ENCODE data around the gene LINGO1.

The LINGO1 gene

DNA sequence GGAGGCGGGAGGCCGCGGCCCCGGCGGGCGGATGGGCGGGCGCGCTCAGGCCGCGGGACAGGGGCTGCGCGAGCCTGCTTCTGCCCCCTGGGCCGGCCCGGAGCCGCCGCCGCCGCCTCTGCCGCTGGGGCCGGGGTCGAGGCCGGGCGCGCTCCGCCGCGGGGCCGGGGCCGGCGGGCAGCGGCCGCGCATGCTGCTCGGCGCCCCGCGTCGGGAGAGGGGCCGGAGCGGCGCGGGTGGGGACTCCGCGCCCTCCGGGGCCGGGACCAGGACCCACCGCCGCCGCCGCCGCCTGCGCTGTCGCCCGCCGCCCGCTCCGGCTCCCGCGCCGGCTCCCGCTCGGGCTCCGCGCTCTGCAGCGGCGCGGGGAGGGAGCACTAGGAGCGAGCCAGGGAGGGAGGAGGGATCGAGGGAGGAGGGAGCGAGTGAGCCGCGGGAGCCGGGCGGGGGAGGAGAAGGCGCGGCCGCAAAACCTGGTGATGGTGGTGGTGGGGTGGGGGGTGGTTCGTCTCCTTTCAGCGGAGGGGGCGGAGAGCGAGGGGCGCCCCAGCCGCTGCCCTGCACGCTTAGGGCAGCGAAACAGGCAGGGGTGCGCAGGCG is at the start of gene LINGO1:
TSS of gene LINGO1 (minus strand) at position 379 of the 600 bp plus-strand sequence. CDS start 597 bp downstream, outside the sequence.
- peak; percentile 74 for DNase-seq (ENCODE audit: low spot score)

DNA sequence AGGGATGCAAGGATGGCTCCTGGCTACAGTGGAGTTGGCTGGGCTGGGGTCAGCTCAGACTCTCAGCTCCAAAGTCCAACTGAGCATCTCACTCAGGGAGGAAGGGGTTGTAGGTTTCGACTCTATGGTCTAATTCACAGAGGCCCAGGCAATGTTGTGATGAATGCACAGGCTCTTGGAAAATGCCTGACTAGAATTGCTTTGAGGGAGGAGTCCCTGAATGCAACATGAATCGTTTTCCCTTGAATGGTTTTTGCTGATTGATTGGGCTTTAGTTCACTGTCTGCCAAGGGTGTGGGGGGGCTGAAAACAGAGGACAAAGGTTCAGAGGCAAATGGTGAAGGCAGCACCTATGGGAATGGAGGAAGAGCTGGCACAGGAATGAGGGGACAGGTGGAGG is 48.6 kb upstream of the LINGO1 start:
- DNase-seq (ENCODE audit: low spot score), result no peak

DNA sequence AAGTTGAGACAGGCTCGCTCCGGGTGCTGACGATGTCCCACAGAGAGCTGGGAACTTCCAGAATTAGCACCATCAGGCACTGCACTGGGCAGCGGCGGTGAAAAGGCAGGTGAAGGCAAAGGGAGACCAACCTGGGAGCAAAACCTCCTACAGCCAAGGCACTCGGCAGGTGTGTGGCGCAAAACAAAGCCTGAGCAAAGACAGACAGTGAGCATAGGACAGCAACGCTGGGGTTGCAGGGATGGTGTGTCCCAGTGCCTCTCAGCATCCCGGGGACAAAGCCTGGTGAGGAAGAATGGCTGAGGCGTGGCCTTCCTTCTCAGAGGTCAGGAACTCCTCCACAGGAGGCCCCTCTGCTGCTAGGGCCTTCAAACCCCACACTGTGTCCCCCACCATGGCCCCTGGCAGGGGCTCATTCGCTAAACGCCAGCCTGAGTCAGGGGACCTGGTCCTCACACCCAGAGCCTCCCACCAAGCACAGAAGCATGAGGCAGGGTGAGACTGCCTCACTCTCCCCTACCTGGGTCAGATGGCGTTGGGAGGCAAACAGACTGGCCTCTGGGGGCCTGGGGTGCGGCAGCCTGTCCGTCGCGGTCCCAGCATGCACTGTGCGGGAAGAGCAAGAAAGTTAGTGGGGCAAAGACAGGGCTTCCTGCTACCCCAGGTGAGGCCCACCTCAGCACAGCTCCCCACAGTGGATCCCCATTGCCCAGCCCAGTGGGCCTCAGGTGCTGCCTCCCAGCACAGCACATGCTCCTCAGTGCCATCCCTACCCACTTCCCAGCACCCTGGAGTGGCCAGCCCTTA is 44.1 kb upstream of the LINGO1 start:
- no peak for DNase-seq (ENCODE audit: low spot score)

DNA sequence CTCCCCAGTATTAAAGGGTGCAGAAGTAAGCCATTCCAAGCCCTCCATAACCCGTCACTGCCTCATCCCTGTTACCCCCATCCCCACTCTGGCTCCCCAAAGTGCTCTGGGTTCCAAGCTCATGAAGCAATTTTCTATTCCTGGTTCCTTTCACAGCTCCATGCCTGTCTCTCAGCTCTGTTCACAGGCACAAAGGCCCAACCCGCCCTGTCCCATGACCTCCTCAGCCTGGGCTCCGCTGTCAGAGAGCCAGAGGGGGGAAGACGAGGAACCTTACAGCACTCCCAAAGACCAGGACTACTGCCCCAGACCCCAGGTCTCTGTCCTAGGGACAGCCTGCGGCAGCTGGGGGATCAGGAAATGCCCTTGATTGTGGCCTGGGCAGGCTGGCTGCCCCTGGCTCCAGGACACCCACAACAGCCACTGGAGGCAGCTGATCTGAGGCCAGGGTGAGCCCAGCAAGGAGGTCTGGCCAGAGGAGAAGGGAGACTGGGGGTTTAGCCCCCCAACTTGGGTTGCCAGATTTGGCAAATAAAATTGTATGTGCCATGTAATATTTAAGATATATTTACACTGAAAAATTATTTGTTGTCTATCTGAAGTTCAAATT is 43.2 kb upstream of the LINGO1 start:
- DNase-seq (ENCODE audit: low spot score), result no peak

DNA sequence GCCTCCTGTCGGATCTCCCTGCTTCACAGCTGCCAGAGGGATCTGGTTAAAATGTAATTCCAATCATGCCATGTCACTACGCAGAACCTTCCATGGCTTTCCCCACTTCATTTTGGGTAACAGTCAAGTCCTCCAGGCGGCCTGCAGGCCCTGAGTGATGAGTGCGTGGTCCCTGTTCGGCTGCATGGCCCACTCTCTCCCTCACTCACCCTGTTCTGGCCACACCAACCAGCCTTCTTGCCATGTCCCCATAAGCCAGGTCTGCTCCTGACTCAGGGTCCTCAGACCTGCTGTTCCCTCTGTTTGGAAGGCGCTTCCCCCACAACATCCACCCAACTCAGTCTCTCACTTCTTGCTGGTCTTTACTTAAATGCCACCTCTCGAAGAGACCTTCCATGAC is 41.6 kb upstream of the LINGO1 start:
- no peak for DNase-seq (ENCODE audit: low spot score)

- no peak for DNase-seq (ENCODE audit: low spot score)
Measured at GRCh38 chr15:77673866-77674265, 41.2 kb upstream of the LINGO1 start.

DNA sequence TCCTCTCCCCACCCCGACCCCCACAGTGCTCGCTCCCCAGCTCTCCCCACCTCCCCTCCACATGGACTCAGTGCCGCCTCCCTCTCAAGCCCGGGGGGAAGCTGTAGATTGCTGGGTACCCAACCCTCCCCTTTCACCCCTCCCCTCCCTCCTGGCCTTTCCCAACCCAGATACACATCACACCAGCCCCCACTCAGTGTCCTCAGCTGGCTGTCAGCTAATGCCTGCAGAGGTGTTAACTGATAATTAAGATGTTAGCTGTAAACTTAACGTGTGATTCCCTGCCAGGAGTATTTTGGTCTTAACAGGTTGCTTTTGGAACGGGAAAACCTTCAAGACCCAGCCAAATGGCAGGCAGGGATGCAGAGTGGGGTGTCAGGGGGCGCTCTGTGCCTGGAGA is 39.4 kb upstream of the LINGO1 start:
- no peak for DNase-seq (ENCODE audit: low spot score)

GRCh38 chr15:77671362-77672056 is 38.8 kb upstream of the LINGO1 start:
- DNase-seq (ENCODE audit: low spot score), result no peak

DNA sequence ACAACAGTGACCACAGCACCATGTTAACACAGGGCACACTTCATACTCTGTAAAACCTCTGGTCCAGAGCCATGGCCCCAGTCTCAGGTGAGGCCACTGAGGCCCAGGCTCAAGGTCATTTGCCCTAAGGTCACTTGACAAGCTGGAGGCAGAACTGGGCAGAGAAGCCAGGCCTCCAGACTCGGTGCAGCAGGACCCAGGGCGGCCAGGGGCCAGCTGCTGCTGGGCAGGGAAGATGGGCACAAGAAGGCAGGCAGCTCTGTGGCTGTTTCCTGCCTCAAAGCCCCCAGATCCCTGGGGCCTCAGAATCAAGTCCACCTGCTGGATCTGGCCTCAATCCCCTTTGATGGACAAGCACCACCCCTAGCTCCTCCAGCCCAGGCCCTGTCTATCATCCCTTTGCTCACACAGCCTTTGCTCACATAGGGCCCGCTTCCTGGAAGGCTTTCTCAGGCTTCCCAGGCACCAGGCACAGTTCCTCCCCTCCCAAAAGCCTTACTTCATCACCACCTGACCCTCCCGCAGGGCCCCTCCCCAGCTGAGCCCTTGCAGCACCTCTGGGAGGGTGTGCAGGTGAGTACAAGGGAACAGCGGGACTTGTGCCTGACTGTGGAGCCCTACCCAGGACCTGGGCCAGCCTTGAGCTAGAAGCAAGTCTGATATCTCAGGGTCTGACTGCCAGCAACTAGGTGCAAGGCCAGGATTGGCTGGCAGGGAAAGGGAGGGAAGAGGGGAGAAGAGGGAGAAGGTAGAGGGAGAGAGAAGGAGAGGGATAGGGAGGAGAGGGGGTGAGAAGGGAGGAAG is 38.0 kb upstream of the LINGO1 start:
- no peak for DNase-seq (ENCODE audit: low spot score)

DNA sequence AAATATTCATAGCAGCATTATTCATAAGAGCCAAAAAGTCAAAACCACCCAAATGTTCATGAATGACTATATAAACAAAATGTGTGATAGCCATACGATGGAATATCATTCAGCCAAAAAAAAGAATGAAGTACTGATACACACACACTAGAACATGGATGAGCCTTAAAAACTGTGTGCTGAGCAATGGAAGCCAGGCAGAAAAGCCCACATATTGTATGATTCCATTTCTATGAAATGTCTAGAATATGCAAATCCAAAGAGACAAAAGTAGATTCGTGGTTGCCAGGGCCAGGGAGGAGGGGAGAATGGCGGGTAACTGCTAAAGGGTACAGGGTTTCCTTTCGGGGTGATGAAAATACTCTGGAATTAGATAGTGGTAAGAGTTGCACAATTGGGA is 37.2 kb upstream of the LINGO1 start:
- no peak for DNase-seq (ENCODE audit: low spot score)

DNA sequence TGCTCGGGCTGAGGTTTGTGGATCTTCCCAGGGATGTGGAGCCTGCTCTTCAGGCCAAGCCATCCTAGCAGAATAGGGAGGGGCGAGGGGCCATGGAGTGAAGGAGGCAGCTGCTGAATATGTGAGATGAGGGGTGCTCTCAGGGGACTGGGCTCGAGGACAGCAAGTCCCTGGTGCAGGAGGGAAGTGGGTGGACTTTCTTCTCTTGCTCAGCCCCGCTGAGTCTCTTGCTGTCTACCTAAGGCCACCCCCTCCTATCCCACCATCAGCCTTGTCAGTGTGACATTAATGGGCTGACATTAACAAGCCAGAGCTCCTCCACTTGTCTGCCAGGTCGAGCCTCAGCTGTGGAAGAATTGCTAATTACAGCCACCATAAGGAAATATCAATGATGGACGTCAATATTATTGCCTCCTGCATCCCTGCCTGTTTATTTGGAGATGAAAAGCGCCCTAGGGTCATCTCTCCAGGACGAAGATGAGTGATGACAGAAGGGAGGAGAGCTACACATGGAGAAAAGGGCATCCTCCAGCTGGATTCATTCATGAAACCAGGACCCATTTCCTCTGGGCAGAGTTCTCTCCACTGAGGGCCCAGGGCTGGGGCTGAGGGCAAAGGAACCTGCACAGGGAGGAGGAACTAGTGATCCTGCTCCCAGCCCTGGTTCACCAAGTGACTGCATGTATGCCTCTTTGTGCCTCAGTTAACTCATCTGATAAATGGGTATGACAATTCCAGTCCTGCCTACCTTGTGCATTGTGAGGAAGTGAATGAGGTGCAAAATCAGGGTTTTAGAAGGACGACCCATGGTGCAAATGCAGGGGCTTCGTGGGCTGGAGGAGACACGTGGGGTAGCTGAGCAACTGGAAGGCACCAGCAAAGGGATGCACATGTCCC is 34.9 kb upstream of the LINGO1 start:
- no peak for DNase-seq (ENCODE audit: low spot score)

DNA sequence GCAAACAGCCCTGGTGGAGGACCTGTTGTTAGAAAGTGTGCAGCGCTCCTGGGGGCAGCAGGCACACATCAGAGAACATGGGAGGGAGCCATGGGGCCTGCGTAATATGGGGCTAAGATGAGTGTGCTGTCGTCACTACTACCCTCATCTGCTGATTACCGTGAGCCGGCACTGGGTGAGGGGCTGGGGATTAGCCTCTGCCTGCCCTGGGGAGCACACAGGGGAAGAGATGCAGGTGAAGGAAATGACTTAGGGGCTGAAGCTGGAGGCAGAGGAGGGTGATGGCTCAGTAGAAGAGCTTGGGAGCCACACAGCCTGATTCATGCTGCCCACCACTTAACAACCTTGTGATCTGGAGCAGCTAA is 33.6 kb upstream of the LINGO1 start:
- DNase-seq (ENCODE audit: low spot score), result no peak

GRCh38 chr15:77665530-77666295 is 33.0 kb upstream of the LINGO1 start:
- DNase-seq (ENCODE audit: low spot score), result no peak

DNA sequence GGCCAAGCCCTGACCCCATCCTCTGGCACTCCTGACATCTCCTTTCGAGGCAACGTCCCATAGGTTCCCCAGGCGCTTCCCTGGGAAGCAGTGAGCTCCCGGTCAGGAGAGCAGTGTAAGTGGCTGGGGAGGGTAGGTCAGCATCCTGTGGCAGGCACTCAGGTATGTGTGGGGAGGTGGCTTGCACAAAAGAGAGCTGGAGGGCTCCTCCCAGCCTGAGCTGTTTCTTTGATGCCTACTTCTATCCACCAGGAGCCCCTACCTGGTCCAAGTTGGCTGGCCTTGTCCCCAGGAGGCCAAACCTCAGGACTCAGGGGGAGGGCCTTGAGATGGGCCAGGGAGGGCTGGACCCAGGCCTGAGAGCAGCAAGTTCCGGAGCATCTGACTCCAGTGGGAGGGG is 31.7 kb upstream of the LINGO1 start:
- no peak for DNase-seq (ENCODE audit: low spot score)

DNA sequence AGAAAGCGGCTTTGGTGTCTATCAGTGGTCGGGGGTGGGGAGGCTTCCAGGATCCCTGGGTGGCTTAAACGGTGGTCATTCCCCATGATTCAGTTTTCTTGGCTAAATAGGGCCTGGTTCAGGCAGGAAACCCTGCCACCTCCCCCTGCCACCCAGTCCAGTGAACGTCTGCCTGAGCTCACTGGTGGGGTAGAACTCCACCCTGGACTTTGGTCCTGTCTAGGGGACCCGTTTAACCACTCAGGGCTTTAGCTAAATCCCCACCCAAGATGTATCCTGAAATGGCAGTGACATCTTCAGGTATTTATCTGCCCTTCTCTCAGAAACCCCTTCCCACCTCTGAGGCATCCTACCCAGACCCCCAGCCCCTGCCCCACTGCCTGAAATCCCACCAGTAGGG is 30.5 kb upstream of the LINGO1 start:
- no peak for DNase-seq (ENCODE audit: low spot score)

- no peak for DNase-seq (ENCODE audit: low spot score)
Measured at GRCh38 chr15:77659350-77660321, 26.9 kb upstream of the LINGO1 start.

GRCh38 chr15:77658304-77658703 is 25.6 kb upstream of the LINGO1 start:
- no peak for DNase-seq (ENCODE audit: low spot score)

DNA sequence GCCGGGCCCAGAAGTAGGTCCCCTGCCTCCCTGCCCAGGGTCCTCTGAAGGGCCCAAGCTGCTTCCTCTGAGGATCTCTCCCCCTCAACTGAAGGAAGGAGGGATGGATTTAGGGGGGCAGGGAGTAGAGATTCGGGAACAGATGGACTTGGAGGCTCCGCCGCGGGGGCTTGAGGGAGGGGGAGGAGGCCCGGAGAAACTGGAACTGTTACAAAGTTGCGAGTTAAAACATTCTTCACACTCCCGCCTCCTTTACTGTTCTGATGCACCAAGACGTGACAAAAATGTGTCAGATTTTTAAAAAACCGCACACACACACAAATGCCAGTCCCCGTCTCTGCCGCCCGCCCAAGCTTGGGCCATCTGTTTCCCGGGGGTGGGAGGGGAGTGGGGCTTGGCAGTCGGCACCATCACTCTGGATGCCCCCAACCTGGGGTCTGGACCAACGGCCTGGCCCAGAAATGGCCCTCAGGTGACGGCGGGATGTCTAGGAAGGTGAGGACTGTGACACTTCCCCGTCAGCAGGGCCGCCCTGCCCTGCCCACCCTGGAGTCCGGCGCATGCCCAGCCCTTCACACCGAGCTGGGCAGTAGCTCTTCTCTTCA is 25.0 kb upstream of the LINGO1 start:
- DNase-seq (ENCODE audit: low spot score), result no peak

DNA sequence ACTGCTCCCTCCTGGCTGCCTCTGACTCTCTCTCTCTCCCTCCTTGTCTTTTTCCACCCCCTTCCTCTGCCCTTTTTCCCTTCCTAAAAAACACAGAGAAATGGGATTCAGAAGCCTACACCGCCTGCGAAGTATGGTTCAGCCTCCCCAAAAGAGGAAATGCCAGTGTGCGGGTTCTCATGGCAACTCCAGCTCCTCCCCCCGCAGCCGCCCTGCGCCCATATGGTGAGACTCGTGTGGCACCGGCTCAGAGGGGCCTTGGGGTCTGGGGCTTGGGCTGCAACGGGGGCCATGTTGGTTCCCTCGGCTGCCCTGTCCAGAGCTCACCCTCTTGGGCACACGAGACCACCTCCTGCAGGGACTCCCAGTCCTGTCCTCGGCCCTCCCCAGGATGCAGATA is 23.6 kb upstream of the LINGO1 start:
- no peak for DNase-seq (ENCODE audit: low spot score)

All from putamen (tissue), 1 donor.